GM12892 (cell line): ENCODE results near the gene MVD.

Source experiments
- DNase-seq: peaks from one replicate; pipeline ENCODE4 v3.0.0; 2011; ENCODE audit not compliant: insufficient read length
- FAIRE-seq: peaks from 2 replicates; lab custom pipeline; 2011; peaks lifted over from hg19 to GRCh38; lab: Jason Lieb, UNC
- POLR2A ChIP-seq: IDR thresholded peaks from 2 replicates; pipeline ENCODE4 v1.6.1; 2011; ENCODE audit warnings: low read depth, low read length, control low read depth
- POLR2AphosphoS5 ChIP-seq: IDR thresholded peaks from 2 replicates; pipeline ENCODE4 v1.6.1; 2011; ENCODE audit warnings: low read depth, low read length, control low read depth
- TAF1 ChIP-seq: IDR thresholded peaks from 2 replicates; pipeline ENCODE4 v1.6.1; 2011; ENCODE audit warnings: low read depth, mild to moderate bottlenecking, control low read depth, low read length, borderline replicate concordance

MVD gene

DNA sequence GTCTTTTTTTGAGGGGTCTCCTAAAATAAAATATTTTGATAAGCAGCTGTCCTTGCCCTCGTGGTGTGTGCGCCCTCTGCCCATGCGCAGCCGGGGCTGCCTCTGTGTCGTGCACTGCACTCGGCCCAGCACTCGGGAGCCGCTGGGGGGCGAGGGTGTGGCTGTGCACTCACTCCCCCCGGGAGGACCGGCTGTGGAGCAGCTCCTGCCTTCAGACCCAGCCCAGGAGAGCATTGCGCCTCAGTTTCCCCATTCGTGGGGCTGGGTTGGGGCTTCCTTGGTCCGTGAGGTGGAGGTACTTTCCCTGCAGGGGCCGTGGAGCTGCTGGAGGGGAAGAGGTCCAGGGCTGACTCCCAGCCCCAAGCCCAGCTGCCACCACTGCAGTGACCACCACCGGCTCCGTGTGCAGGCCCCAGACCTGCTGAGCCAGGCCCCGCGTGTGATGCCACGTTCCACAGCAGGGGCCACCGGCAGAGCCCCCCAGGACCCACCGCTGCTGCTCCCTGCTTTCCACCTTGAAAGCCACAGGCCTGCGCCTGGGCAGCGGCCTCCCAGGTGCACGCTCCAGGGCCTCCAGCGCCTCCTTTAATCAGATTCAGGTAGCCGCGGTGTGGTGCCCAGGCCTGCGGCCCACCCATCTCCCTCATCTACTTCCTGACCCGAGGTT lies 30.8 kb downstream of the MVD start:
- no peak for FAIRE-seq
- TF ChIP-seq POLR2A (no peak), TAF1 (no peak), POLR2AphosphoS5 (no peak)
- DNase-seq, result no peak

GRCh38 chr16:88631384-88631783 lies 31.5 kb downstream of the MVD start:
- TF ChIP-seq POLR2AphosphoS5 (no peak), TAF1 (no peak), POLR2A (no peak)
- FAIRE-seq (no peak), DNase-seq (no peak)

DNA sequence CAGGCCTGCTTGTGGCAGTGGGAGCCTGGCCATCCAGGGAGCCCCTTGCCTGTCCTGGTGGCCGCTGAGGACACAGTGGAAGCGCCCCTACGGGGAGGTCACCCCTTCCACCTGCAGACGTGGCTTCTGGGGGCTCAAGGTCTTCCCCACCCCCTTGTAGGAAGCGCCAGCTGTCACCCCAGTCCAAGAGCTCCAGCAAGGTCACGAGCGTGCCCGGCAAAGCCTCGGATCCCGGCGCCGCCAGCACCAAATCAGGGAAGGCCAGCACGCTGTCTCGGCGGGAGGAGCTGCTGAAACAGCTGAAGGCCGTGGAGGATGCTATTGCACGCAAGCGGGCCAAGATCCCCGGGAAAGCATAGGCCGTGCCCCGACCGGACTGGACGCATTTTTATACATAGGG lies 31.9 kb downstream of the MVD start:
- no peak for DNase-seq
- TF ChIP-seq TAF1, result no peak
- no peak for TF ChIP-seq POLR2AphosphoS5
- TF ChIP-seq POLR2A, result no peak
- no peak for FAIRE-seq

DNA sequence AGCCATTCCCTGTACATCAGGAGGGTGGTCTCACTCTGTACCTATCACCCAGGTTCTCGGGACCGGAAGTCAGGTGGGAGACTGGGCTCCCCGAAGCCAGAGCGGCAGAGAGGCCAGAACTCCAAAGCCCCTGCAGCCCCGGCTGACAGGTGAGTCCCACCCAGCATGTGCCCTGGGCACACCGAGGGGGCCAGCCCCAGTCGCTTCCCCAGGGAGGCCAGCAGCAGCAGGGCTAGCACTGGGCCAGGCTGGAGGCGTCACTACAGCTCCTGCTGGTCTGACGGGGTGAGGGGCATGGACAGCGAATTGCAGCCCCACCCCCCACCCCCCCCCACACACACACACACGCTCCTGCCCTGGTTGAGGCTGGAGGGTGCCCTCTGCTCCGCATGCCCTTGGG lies 32.5 kb downstream of the MVD start:
- no peak for FAIRE-seq
- TF ChIP-seq TAF1 (no peak), POLR2A (no peak), POLR2AphosphoS5 (no peak)
- DNase-seq, result no peak

DNA sequence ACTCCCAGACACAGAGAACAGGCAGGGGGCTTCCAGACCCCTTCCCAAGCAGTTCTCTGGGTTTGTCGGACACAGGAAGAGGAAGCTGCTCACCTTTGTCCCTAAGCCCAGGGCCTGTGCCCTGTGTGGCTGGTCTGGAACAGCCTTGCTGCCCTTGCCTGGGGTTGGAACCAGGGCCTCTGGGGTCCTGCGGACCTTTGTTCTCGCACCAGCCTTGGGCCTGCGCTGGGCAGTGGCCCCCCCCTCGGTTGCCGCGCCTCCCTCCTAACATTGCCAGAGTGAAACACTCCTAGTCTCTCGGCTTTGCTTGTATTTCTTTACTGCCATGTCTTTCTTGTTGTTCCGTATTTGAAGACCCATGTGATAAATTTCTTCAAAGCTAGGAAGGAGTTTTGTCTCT lies 33.1 kb downstream of the MVD start:
- DNase-seq, result no peak
- TF ChIP-seq POLR2AphosphoS5 (no peak), POLR2A (no peak), TAF1 (no peak)
- no peak for FAIRE-seq

DNA sequence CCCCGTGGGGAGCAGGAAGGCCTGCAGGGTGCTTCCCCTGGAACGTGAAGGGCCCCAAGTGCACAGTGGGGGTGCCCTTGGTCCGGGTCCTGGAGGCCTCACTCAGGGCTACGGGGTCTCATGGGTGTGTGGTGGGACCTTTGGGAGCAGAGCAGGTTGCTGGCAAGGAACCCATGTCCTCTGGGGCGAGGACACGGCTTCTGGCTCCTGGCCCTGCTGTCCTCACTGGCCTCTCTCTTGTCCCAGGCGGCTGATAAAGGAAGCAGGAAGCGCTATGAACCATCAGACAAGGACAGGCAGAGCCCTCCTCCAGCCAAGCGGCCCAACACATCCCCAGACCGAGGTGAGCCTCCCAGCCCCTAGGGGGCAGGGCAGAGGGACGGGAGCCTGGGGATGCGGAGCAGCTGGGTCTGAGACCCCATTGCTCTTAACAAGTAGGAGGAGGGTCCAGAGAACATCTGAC lies 34.3 kb downstream of the MVD start:
- no peak for FAIRE-seq
- no peak for TF ChIP-seq POLR2A
- no peak for TF ChIP-seq POLR2AphosphoS5
- TF ChIP-seq TAF1, result no peak

DNA sequence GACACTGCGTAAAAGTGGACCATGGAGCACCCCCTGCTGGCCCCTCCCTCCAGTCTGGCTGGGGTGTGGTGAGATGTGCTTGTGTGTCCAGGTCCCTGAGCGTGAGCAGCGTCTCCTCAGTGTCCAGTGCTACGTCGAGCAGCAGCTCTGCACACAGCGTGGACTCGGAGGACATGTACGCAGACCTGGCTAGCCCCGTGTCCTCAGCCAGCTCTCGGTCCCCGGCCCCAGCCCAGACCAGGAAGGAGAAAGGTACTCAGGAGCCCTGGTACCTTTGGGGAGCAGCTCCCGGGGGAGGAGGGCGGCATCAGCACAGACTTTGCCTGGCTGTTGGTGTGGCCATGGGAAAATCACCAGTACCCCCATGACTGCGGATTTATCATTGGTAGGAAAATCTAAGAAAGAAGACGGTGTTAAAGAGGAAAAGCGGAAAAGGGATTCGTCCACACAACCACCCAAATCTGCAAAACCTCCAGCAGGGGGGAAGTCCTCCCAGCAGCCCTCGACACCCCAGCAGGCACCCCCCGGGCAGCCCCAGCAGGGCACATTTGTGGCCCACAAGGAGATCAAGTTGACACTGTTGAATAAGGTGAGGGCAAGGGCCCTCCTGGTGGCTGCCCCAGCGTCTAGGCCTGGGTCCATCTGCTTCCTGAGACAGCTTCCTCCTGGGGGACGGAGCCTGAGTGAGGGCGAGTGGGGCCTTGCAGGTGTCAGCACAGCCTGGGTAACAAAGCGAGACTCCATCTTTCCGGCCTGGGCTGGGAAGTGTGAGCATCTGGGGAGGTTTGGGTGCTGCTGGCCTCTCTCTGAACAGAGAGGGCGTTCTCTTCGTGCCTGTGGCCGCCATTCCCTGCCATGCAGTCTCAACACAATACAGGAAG lies 35.1 kb downstream of the MVD start:
- FAIRE-seq (no peak), DNase-seq (no peak)
- no peak for TF ChIP-seq POLR2A
- TF ChIP-seq POLR2AphosphoS5, result no peak
- no peak for TF ChIP-seq TAF1

More for the DNA sequence above, 34.3 kb downstream of the MVD start:
- DNase-seq, result no peak

- DNase-seq (no peak), FAIRE-seq (no peak)
- no peak for TF ChIP-seq TAF1
- no peak for TF ChIP-seq POLR2AphosphoS5
- no peak for TF ChIP-seq POLR2A
Observed at GRCh38 chr16:88626646-88627045, 36.2 kb downstream of the MVD start.

DNA sequence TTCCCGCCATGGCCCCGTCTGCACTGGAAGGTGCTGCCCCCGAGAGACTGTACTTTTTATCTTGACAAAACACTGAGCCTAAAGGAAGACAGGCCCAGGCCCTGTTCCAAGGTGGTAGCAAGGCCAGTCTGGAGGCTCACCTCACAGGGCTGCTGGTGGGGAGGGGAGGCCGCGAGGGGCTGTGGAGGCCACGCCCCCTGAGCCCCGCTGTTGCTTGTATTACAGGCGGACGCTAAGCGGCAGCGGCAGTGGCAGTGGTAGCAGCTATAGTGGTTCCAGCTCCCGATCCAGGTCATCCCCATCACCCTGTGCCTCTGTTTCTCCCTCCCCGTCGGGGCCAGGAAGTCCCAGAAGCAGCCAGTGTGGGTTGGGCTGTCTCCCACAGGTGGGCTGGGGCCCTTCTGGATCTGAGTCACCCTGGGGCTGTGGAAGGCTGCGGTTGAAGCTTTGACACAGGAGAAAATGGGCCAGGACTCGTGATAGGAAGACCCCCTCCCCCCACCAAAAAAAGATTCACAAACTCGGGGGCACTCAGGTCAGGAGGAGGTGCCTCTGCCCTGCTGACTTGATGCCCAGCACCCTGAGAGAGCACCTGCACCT lies 37.8 kb downstream of the MVD start:
- DNase-seq (no peak), FAIRE-seq (no peak)
- no peak for TF ChIP-seq TAF1
- no peak for TF ChIP-seq POLR2A
- TF ChIP-seq POLR2AphosphoS5, result no peak

GRCh38 chr16:88624481-88624880 lies 38.4 kb downstream of the MVD start:
- FAIRE-seq (no peak), DNase-seq (no peak)
- no peak for TF ChIP-seq POLR2A
- no peak for TF ChIP-seq TAF1
- no peak for TF ChIP-seq POLR2AphosphoS5

- no peak for DNase-seq
- no peak for TF ChIP-seq TAF1
- no peak for TF ChIP-seq POLR2A
- no peak for TF ChIP-seq POLR2AphosphoS5
- no peak for FAIRE-seq
Observed at GRCh38 chr16:88623858-88624257, 39.0 kb downstream of the MVD start.

GRCh38 chr16:88622866-88623265 lies 40.0 kb downstream of the MVD start:
- FAIRE-seq, result no peak
- DNase-seq, result no peak
- no peak for TF ChIP-seq TAF1
- TF ChIP-seq POLR2AphosphoS5, result no peak
- TF ChIP-seq POLR2A, result no peak
